ENCODE measurements around the gene FGD5. TPM values are rescaled to one million over a fixed set of nuclear protein-coding genes. Genes with fewer than 3 reads are reported as not detected.

Gene FGD5
- total RNA-seq, 2 donors from 2014 or later: 15.3 to 17.0 TPM

GRCh38 chr3:14803101-14803980 lies 15.4 kb upstream of the FGD5 start:
- Mint-ChIP-seq H3K27ac (no peak overlapping the region), H3K4me3 (no peak overlapping the region), H3K4me1 (peaks cover 16% of the 10 kb centered on the region), H3K9me3 (peaks cover 4% of the 10 kb centered on the region), H3K27me3 (ENCODE audit: insufficient read depth) (peaks cover 18% of the 10 kb centered on the region), H3K36me3 (ENCODE audit: low read depth) (no peaks in the 10 kb centered on the region)
- no peak overlapping the region for H3K9ac ChIP-seq (ENCODE audit: extremely low read depth, low read length, poor library complexity, severe bottlenecking)
- 87 to 97% methylated on average over 3 to 13 of the region's 13 CpGs for WGBS, 2 experiments (ENCODE audit: insufficient coverage in 1 of 2, insufficient read length in 1 of 2)
- peak; percentile 46 for TF ChIP-seq CTCF (conservative IDR thresholded peaks at IDR 0.05)
- no peak overlapping the region for H3K4me3 ChIP-seq (ENCODE audit: low read length)
- no peaks in the 10 kb centered on the region for H3K9me3 ChIP-seq (ENCODE audit: control insufficient read depth, low read length)
- H3K27me3 ChIP-seq (ENCODE audit: control insufficient read depth, insufficient read depth, low read length, poor library complexity, severe bottlenecking): peaks cover 4% of the 10 kb centered on the region
- H3K27ac ChIP-seq (ENCODE audit: low read depth, low read length): no peak overlapping the region
- peak; percentile 69 for DNase-seq
- no peaks in the 10 kb centered on the region for H3K4me1 ChIP-seq (ENCODE audit: control insufficient read depth, insufficient read depth, low read length)
- H3K36me3 ChIP-seq (ENCODE audit: control insufficient read depth, insufficient read depth, low read length): no peaks in the 10 kb centered on the region

- Histone ChIP-seq H3K9me3 (ENCODE audit: control insufficient read depth, low read length) (no peaks in the 10 kb centered on the region), H3K36me3 (ENCODE audit: control insufficient read depth, insufficient read depth, low read length) (no peaks in the 10 kb centered on the region), H3K9ac (ENCODE audit: extremely low read depth, low read length, poor library complexity, severe bottlenecking) (no peak overlapping the region), H3K4me3 (ENCODE audit: low read length) (no peak overlapping the region), H3K27ac (ENCODE audit: low read depth, low read length) (no peak overlapping the region), H3K4me1 (ENCODE audit: control insufficient read depth, insufficient read depth, low read length) (no peaks in the 10 kb centered on the region), H3K27me3 (ENCODE audit: control insufficient read depth, insufficient read depth, low read length, poor library complexity, severe bottlenecking) (peaks cover 12% of the 10 kb centered on the region)
- Mint-ChIP-seq H3K4me3 (no peak overlapping the region), H3K27ac (no peak overlapping the region), H3K9me3 (peaks cover 3% of the 10 kb centered on the region), H3K36me3 (ENCODE audit: low read depth) (no peaks in the 10 kb centered on the region), H3K27me3 (ENCODE audit: insufficient read depth) (peaks cover 26% of the 10 kb centered on the region), H3K4me1 (peaks cover 16% of the 10 kb centered on the region)
- 86 to 100% methylated on average over 2 to 12 of the region's 12 CpGs for WGBS, 2 experiments (ENCODE audit: insufficient coverage in 1 of 2, insufficient read length in 1 of 2)
- no peak for TF ChIP-seq CTCF (conservative IDR thresholded peaks at IDR 0.05)
- no peak for DNase-seq
Measured at GRCh38 chr3:14803981-14804834, 14.6 kb upstream of the FGD5 start.

GRCh38 chr3:14804835-14805780 lies 13.7 kb upstream of the FGD5 start:
- Histone ChIP-seq H3K9ac (ENCODE audit: extremely low read depth, low read length, poor library complexity, severe bottlenecking) (no peak overlapping the region), H3K4me3 (ENCODE audit: low read length) (no peak overlapping the region), H3K27me3 (ENCODE audit: control insufficient read depth, insufficient read depth, low read length, poor library complexity, severe bottlenecking) (peaks cover 21% of the 10 kb centered on the region), H3K27ac (ENCODE audit: low read depth, low read length) (no peak overlapping the region), H3K9me3 (ENCODE audit: control insufficient read depth, low read length) (no peaks in the 10 kb centered on the region), H3K4me1 (ENCODE audit: control insufficient read depth, insufficient read depth, low read length) (no peaks in the 10 kb centered on the region), H3K36me3 (ENCODE audit: control insufficient read depth, insufficient read depth, low read length) (no peaks in the 10 kb centered on the region)
- Mint-ChIP-seq H3K4me1 (peaks cover 16% of the 10 kb centered on the region), H3K4me3 (no peak overlapping the region), H3K36me3 (ENCODE audit: low read depth) (no peaks in the 10 kb centered on the region), H3K9me3 (no peaks in the 10 kb centered on the region), H3K27ac (no peak overlapping the region), H3K27me3 (ENCODE audit: insufficient read depth) (peaks cover 35% of the 10 kb centered on the region)
- peak; percentile 62 for DNase-seq
- WGBS, 2 experiments (ENCODE audit: insufficient coverage in 1 of 2, insufficient read length in 1 of 2): 77 to 84% methylated on average over 4 to 7 of the region's 7 CpGs
- TF ChIP-seq CTCF (conservative IDR thresholded peaks at IDR 0.05): no peak
